Upper lobe of right lung (tissue), 1 donor: Measurements from ENCODE around the gene PQBP1. TPM values are rescaled to one million over a fixed set of nuclear protein-coding genes. Genes with fewer than 3 reads are reported as not detected.
"Not testable (repeated sequence)": the region's sequence is repeated elsewhere in the genome, so short reads cannot be mapped to it uniquely, and the experiment has no call there.

Source experiments
- ATAC-seq: fragments of 200-7000 bp; cut with Tn5 transposase; one replicate; pipeline ENCODE4 v1.9.1; 2020; ENCODE audit warnings: mild to moderate bottlenecking, moderate library complexity
- DNase-seq: peaks from one replicate; pipeline ENCODE4 v3.0.0-alpha.2; 2020
- H3K27ac ChIP-seq: fragments of 200-600 bp; one replicate; pipeline ENCODE4 v1.8.0; 2022
- H3K27me3 ChIP-seq: fragments of 200-600 bp; one replicate; pipeline ENCODE4 v1.8.0; 2022; ENCODE audit warnings: mild to moderate bottlenecking
- H3K36me3 ChIP-seq: fragments of 200-600 bp; one replicate; pipeline ENCODE4 v1.8.0; 2022
- H3K4me1 ChIP-seq: fragments of 200-600 bp; one replicate; pipeline ENCODE4 v1.8.0; 2022
- H3K4me3 ChIP-seq: fragments of 200-600 bp; one replicate; pipeline ENCODE4 v1.8.0; 2022; ENCODE audit warnings: mild to moderate bottlenecking
- H3K9me3 ChIP-seq: fragments of 200-600 bp; one replicate; pipeline ENCODE4 v1.8.0; 2022
- CTCF ChIP-seq: fragments of 200-600 bp; IDR thresholded peaks from one replicate; pipeline ENCODE4 v1.8.0; 2022; ENCODE audit warnings: antibody characterized with exemption
- intact Hi-C: fragments of 100-400 bp; cut with DNase I; formaldehyde crosslinking; loops from one replicate; pipeline ENCODE4 v1.11.0; 2022
- total RNA-seq: library from RNA; stranded (reverse); fragmentation: NEBNext Ultra II Directional; extraction: Animal tissue kit (Norgen Biotek cat#: 25700); gene quantifications from one replicate; pipeline ENCODE4 v1.2.1, GENCODE V29; 2021
- donor health status: DM: no; HTN: yes; CAD: no; lungs with severe emphysema.

Gene PQBP1
- total RNA-seq, 1 donor from 2014 or later: 61.3 TPM

- Histone ChIP-seq H3K4me3 (no peak overlapping the region), H3K27me3 (no peaks in the 10 kb centered on the region), H3K4me1 (no peaks in the 10 kb centered on the region), H3K27ac (no peak overlapping the region), H3K36me3 (no peaks in the 10 kb centered on the region), H3K9me3 (no peaks in the 10 kb centered on the region)
- DNase-seq: no peak
- TF ChIP-seq CTCF: no peak
- intact Hi-C loops: no loop called here
- ATAC-seq: no peak
Observed at GRCh38 chrX:48864210-48864609, 33.5 kb upstream of the PQBP1 start.

GRCh38 chrX:48872017-48872416 is 25.7 kb upstream of the PQBP1 start:
- H3K27ac ChIP-seq, H3K36me3 ChIP-seq, H3K4me1 ChIP-seq, intact Hi-C loops, H3K27me3 ChIP-seq, DNase-seq, H3K9me3 ChIP-seq, ATAC-seq, H3K4me3 ChIP-seq: not testable (repeated sequence)

GRCh38 chrX:48876944-48877343 is 20.8 kb upstream of the PQBP1 start:
- H3K9me3 ChIP-seq, DNase-seq, H3K36me3 ChIP-seq, H3K27me3 ChIP-seq, H3K27ac ChIP-seq, H3K4me1 ChIP-seq, H3K4me3 ChIP-seq, intact Hi-C loops: not testable (repeated sequence)
- ATAC-seq: peak; percentile 40

GRCh38 chrX:48883729-48884128 is 14.0 kb upstream of the PQBP1 start:
- Histone ChIP-seq H3K4me1 (no peaks in the 10 kb centered on the region), H3K27ac (no peak overlapping the region), H3K4me3 (no peak overlapping the region), H3K36me3 (no peaks in the 10 kb centered on the region), H3K9me3 (no peaks in the 10 kb centered on the region), H3K27me3 (no peaks in the 10 kb centered on the region)
- TF ChIP-seq CTCF: no peak
- ATAC-seq (no peak), DNase-seq (no peak)
- intact Hi-C loops: no loop called here

- ATAC-seq, H3K4me3 ChIP-seq, intact Hi-C loops: not testable (repeated sequence)
Observed at GRCh38 chrX:48886586-48886985, 11.1 kb upstream of the PQBP1 start.

GRCh38 chrX:48890296-48890925 is 7.3 kb upstream of the PQBP1 start:
- Histone ChIP-seq H3K4me3 (peak overlapping the region; percentile 62), H3K4me1 (no peaks in the 10 kb centered on the region), H3K27ac (no peak overlapping the region), H3K27me3 (no peaks in the 10 kb centered on the region), H3K36me3 (no peaks in the 10 kb centered on the region), H3K9me3 (no peaks in the 10 kb centered on the region)
- intact Hi-C loops: no loop called here
- no peak for TF ChIP-seq CTCF
- DNase-seq: no peak
- no peak for ATAC-seq

More at GRCh38 chrX:48886586-48886985, 11.1 kb upstream of the PQBP1 start:
- not testable (repeated sequence) for DNase-seq, H3K27me3 ChIP-seq, H3K36me3 ChIP-seq, H3K27ac ChIP-seq, H3K4me1 ChIP-seq, H3K9me3 ChIP-seq

GRCh38 chrX:48890934-48891401 is 6.8 kb upstream of the PQBP1 start:
- intact Hi-C loops: no loop called here
- H3K27ac ChIP-seq: peak overlapping the region; percentile 36
- no peak for DNase-seq

More at GRCh38 chrX:48890934-48891401, 6.8 kb upstream of the PQBP1 start:
- Histone ChIP-seq H3K9me3 (no peaks in the 10 kb centered on the region), H3K4me3 (peak overlapping the region; percentile 62), H3K36me3 (no peaks in the 10 kb centered on the region), H3K4me1 (no peaks in the 10 kb centered on the region), H3K27me3 (no peaks in the 10 kb centered on the region)
- no peak for TF ChIP-seq CTCF
- peak; percentile 51 for ATAC-seq
